AG10803 (cell line): Measurements from ENCODE around the gene CLEC16A.
"Not testable (repeated sequence)": the region's sequence is repeated elsewhere in the genome, so short reads cannot be mapped to it uniquely, and the experiment has no call there.

Source experiments
- DNase-seq: peaks from one replicate; pipeline ENCODE4 v3.0.0; 2010; ENCODE audit warnings: low read depth
- H3K4me3 ChIP-seq: 2 replicates; pipeline ENCODE4 v1.5.1; 2011; ENCODE audit warnings: mild to moderate bottlenecking, low read length, control low read depth
- TF ChIP-seq, protein P1 (sequence below): conservative IDR thresholded peaks from 2 replicates; pipeline ENCODE4 v1.5.1; 2011; ENCODE audit warnings: mild to moderate bottlenecking, low read length, control low read depth, inconsistent platforms

Gene CLEC16A

DNA sequence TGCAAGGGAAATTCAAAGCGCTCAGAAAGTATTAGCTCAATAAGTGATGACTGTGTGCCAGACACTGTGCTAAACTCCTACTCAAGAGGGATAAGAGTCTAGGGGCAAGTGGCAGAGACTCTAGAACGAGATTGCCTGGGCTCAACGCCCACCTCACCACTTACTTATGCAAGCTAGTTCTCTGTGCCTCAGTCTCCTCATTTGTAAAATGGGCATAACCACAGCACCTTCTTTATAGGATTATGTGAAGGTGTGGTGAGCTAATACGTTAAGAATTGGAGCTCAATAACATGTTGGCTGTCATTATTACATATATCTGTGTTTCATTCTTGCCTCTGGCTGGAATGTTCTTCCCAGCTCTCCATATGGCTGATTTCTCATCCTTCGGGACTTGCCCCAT, 17.5 kb upstream of the CLEC16A start:
- TF ChIP-seq, protein P1, sequence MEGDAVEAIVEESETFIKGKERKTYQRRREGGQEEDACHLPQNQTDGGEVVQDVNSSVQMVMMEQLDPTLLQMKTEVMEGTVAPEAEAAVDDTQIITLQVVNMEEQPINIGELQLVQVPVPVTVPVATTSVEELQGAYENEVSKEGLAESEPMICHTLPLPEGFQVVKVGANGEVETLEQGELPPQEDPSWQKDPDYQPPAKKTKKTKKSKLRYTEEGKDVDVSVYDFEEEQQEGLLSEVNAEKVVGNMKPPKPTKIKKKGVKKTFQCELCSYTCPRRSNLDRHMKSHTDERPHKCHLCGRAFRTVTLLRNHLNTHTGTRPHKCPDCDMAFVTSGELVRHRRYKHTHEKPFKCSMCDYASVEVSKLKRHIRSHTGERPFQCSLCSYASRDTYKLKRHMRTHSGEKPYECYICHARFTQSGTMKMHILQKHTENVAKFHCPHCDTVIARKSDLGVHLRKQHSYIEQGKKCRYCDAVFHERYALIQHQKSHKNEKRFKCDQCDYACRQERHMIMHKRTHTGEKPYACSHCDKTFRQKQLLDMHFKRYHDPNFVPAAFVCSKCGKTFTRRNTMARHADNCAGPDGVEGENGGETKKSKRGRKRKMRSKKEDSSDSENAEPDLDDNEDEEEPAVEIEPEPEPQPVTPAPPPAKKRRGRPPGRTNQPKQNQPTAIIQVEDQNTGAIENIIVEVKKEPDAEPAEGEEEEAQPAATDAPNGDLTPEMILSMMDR = no peak
- H3K4me3 ChIP-seq = no peak overlapping the region
- DNase-seq = no peak

- no peak overlapping the region for H3K4me3 ChIP-seq
- DNase-seq = no peak
- TF ChIP-seq, protein P1 = no peak
Measured at GRCh38 chr16:10927497-10928112, 16.8 kb upstream of the CLEC16A start.

DNA sequence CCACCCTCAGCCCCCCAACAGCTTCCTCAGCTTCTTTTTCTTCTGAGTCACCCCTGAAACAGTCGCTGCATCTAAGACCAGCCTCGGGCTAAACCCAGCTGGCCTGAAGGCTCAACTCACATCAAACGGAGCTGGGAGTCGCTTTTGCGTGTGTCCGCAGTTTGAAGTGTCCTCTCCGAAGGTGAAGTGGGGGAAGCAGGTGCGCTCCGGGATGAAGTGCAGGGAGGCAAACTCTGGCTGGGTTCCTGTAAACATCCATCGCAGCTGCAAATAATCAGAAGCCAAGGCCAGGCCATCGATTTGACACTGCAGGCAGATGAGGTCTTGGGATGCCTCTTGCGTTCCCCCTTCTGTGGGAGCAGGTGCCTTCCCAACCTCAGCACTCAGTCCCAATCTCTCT, 15.3 kb upstream of the CLEC16A start:
- DNase-seq = not testable (repeated sequence)

GRCh38 chr16:10929853-10930754, 14.3 kb upstream of the CLEC16A start:
- TF ChIP-seq, protein P1 = no peak
- no peak overlapping the region for H3K4me3 ChIP-seq
- DNase-seq = no peak

More for the DNA sequence above, 15.3 kb upstream of the CLEC16A start:
- not testable (repeated sequence) for H3K4me3 ChIP-seq

DNA sequence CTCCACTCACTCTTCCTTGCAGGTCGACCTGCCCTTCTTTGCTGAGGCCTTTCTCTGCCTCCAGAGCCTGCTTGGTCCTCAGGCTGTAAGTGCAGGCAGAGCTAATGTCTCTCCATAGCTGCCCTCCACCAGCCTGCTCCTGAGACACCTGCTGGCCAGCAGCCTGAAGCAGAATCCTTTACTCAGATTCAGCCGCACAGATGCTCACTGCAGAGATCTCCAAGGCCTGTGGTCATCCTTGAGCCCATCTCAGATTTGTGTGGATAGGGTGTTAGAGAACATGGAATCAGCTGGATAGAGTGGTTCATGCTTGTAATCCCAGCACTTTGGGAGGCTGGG, 13.6 kb upstream of the CLEC16A start:
- DNase-seq = no peak
- TF ChIP-seq, protein P1 = no peak
- H3K4me3 ChIP-seq = no peak overlapping the region

DNA sequence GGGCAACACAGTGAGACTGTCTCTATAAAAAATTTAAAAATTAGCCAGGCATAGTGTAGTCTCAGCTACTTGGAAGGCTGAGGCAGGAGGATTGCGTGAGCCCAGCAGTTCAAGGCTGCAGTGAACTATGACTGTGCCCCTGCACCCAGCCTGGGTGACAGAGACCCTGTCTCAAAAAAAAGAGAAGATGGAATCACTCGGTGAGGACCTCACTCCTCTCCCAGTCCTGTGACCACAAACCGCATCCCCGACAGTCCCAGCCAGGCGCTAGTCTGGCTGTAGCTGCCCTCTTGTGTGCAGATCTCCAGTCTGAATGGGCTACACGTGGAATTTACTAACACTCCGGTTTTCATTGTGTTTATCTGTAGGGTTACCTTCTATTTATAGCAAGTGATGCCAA, 13.2 kb upstream of the CLEC16A start:
- TF ChIP-seq, protein P1 = no peak
- no peak for DNase-seq
- no peak overlapping the region for H3K4me3 ChIP-seq

DNA sequence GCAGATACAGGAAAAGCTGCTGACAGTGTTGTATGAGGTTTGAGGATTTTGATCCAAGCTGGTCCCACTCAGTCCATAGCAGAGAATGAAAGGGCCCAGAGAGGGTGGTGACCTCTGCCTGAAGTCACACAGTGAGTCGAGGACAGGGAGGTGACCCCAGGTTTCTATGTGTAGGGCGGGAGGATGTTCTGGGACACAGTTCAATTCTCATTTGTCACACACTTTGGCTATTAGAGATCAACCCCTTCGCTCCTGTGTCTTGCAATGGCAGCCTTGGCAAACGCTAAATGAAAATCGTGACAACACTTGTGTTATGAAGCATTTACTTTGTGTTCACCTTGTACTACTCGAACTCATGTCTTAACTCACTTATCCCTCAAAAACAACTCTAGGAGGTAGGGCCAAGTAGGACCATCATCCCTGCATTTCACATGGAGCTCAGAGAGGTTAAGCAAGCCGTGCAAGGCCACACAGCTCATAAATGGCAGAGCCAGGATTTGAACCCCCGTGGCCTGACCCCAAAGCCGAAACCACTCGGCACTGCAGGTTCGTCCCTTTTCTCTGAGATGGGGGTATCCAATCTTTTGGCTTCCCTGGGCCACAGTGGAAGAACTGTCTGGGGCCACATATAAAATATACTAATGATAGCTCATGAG, 12.3 kb upstream of the CLEC16A start:
- H3K4me3 ChIP-seq = no peak overlapping the region
- TF ChIP-seq, protein P1 = no peak
- DNase-seq = no peak
